Neural progenitor cell (in vitro differentiated cells): ENCODE results near the gene CORT. TPM values are rescaled to one million over a fixed set of nuclear protein-coding genes. Genes with fewer than 3 reads are reported as not detected.

Experiments used
- DNase-seq: peaks from one replicate; pipeline ENCODE4 v3.0.0-alpha.2; 2016; ENCODE audit warnings: low spot score
- H2AFZ ChIP-seq: fragments of 200-600 bp; sonication (generic); replicated peaks from 2 replicates; pipeline ENCODE4 v1.6.1; 2016; ENCODE audit warnings: antibody characterized with exemption
- H3F3A ChIP-seq: fragments of 200-600 bp; sonication (generic); 2 replicates; pipeline ENCODE4 v1.6.1; 2016; ENCODE audit warnings: antibody characterized with exemption, low read depth
- H3K27ac ChIP-seq: fragments of 200-600 bp; sonication (generic); 2 replicates; pipeline ENCODE4 v1.5.1; 2016; ENCODE audit warnings: mild to moderate bottlenecking
- H3K27me3 ChIP-seq: fragments of 200-600 bp; sonication (generic); 2 replicates; pipeline ENCODE4 v1.6.1; 2016; ENCODE audit warnings: mild to moderate bottlenecking, moderate library complexity
- H3K36me3 ChIP-seq: fragments of 200-600 bp; sonication (generic); 2 replicates; pipeline ENCODE4 v1.5.1; 2016
- H3K4me1 ChIP-seq: fragments of 200-600 bp; sonication (generic); 2 replicates; pipeline ENCODE4 v1.6.1; 2016; ENCODE audit warnings: mixed run types
- H3K4me2 ChIP-seq: fragments of 200-600 bp; sonication (generic); 2 replicates; pipeline ENCODE4 v1.6.1; 2016
- H3K4me3 ChIP-seq: fragments of 200-600 bp; sonication (generic); 2 replicates; pipeline ENCODE4 v1.5.1; 2016
- H3K79me2 ChIP-seq: fragments of 200-600 bp; sonication (generic); 2 replicates; pipeline ENCODE4 v1.6.1; 2016; ENCODE audit warnings: low read depth
- H3K9ac ChIP-seq: fragments of 200-600 bp; sonication (generic); 2 replicates; pipeline ENCODE4 v1.6.1; 2016
- H3K9me3 ChIP-seq: fragments of 200-600 bp; sonication (generic); 2 replicates; pipeline ENCODE4 v1.5.1; 2016; ENCODE audit warnings: low read depth
- H4K20me1 ChIP-seq: fragments of 200-600 bp; sonication (generic); 2 replicates; pipeline ENCODE4 v1.6.1; 2016; ENCODE audit warnings: low read depth
- H3K27ac Mint-ChIP-seq: 3 replicates; pipeline ENCODE4 v1.8.0; 2021; ENCODE audit warnings: mixed read lengths
- H3K27me3 Mint-ChIP-seq: 2 replicates; pipeline ENCODE4 v1.8.0; 2022; ENCODE audit warnings: low read depth, mild to moderate bottlenecking, inconsistent platforms, moderate library complexity, mixed read lengths; ENCODE audit not compliant: insufficient read depth
- H3K36me3 Mint-ChIP-seq: 3 replicates; pipeline ENCODE4 v1.8.0; 2021; ENCODE audit warnings: mixed read lengths
- H3K4me1 Mint-ChIP-seq: 3 replicates; pipeline ENCODE4 v1.8.0; 2021; ENCODE audit warnings: mixed read lengths
- H3K4me3 Mint-ChIP-seq: 3 replicates; pipeline ENCODE4 v1.8.0; 2021; ENCODE audit warnings: mild to moderate bottlenecking, moderate library complexity, mixed read lengths
- H3K9me3 Mint-ChIP-seq: 3 replicates; pipeline ENCODE4 v1.8.0; 2020; ENCODE audit warnings: mixed read lengths
- CTCF ChIP-seq: fragments of 200-600 bp; sonication (generic); IDR thresholded peaks from 2 replicates; pipeline ENCODE4 v1.5.1; 2017; ENCODE audit warnings: antibody characterized with exemption, mild to moderate bottlenecking
- EZH2 ChIP-seq: fragments of 200-600 bp; sonication (generic); IDR thresholded peaks from 2 replicates; pipeline ENCODE4 v1.6.1; 2017; ENCODE audit warnings: antibody characterized with exemption, mild to moderate bottlenecking, moderate library complexity
- EZH2phosphoT487 ChIP-seq: fragments of 200-600 bp; sonication (generic); IDR thresholded peaks from 2 replicates; pipeline ENCODE4 v1.6.1; 2017; ENCODE audit warnings: antibody characterized with exemption
- total RNA-seq: library from RNA; depleted of rRNA; stranded (reverse); fragments of >200 nt; gene quantifications from 2 replicates; pipeline ENCODE4 v1.2.3, GENCODE V29; 2015; ENCODE audit warnings: low replicate concordance

CORT gene
- total RNA-seq, 1 donor from 2014 or later, result not detected

GRCh38 chr1:10446790-10447422 is 2.9 kb upstream of the CORT start:
- H3K4me2 ChIP-seq, result no peak overlapping the region
- Mint-ChIP-seq H3K4me1 (peaks cover 24% of the 10 kb centered on the region), H3K36me3 (peaks cover 2% of the 10 kb centered on the region)

GRCh38 chr1:10450156-10450814 is 454 bp downstream of the CORT start:
- no peak overlapping the region for H3K4me2 ChIP-seq
- no peak overlapping the region for H2AFZ ChIP-seq
- peak overlapping the region; percentile 41 for H3K27ac ChIP-seq
- Mint-ChIP-seq H3K36me3 (peaks cover 4% of the 10 kb centered on the region), H3K4me3 (no peak overlapping the region), H3K27me3 (peaks cover 5% of the 10 kb centered on the region), H3K27ac (peak overlapping the region; percentile 66), H3K4me1 (peaks cover 24% of the 10 kb centered on the region), H3K9me3 (no peaks in the 10 kb centered on the region)
- no peaks in the 10 kb centered on the region for H3K27me3 ChIP-seq
- H3K9me3 ChIP-seq, result no peaks in the 10 kb centered on the region
- peaks cover 5% of the 10 kb centered on the region for H3F3A ChIP-seq
- no peaks in the 10 kb centered on the region for H3K79me2 ChIP-seq
- H3K4me1 ChIP-seq, result peaks cover 24% of the 10 kb centered on the region
- no peak overlapping the region for H3K4me3 ChIP-seq
- DNase-seq, result no peak
- H4K20me1 ChIP-seq, result no peaks in the 10 kb centered on the region
- no peak for TF ChIP-seq EZH2phosphoT487
- no peak for TF ChIP-seq CTCF
- TF ChIP-seq EZH2, result no peak
- H3K9ac ChIP-seq, result no peak overlapping the region
- no peaks in the 10 kb centered on the region for H3K36me3 ChIP-seq

More at GRCh38 chr1:10446790-10447422, 2.9 kb upstream of the CORT start:
- TF ChIP-seq CTCF (no peak), EZH2 (no peak), EZH2phosphoT487 (no peak)
- Histone ChIP-seq H3K9ac (no peak overlapping the region), H3K36me3 (no peaks in the 10 kb centered on the region), H3K79me2 (no peaks in the 10 kb centered on the region), H4K20me1 (no peaks in the 10 kb centered on the region), H3K4me1 (peaks cover 23% of the 10 kb centered on the region), H3K27me3 (no peaks in the 10 kb centered on the region), H3K9me3 (no peaks in the 10 kb centered on the region), H3K4me3 (no peak overlapping the region), H3K27ac (no peak overlapping the region), H2AFZ (no peak overlapping the region), H3F3A (peaks cover 5% of the 10 kb centered on the region)
- H3K27me3 Mint-ChIP-seq, result peaks cover 5% of the 10 kb centered on the region
- DNase-seq, result no peak
- H3K4me3 Mint-ChIP-seq, result no peak overlapping the region
- no peaks in the 10 kb centered on the region for H3K9me3 Mint-ChIP-seq
- H3K27ac Mint-ChIP-seq, result no peak overlapping the region

- Histone ChIP-seq H3F3A (peaks cover 5% of the 10 kb centered on the region), H3K27ac (no peak overlapping the region), H3K79me2 (no peaks in the 10 kb centered on the region), H2AFZ (no peak overlapping the region), H3K4me2 (peak overlapping the region; percentile 28), H3K36me3 (no peaks in the 10 kb centered on the region), H4K20me1 (no peaks in the 10 kb centered on the region), H3K27me3 (no peaks in the 10 kb centered on the region), H3K4me1 (peaks cover 24% of the 10 kb centered on the region), H3K4me3 (no peak overlapping the region), H3K9ac (no peak overlapping the region), H3K9me3 (no peaks in the 10 kb centered on the region)
- H3K4me1 Mint-ChIP-seq, result peaks cover 24% of the 10 kb centered on the region
- no peak overlapping the region for H3K4me3 Mint-ChIP-seq
- DNase-seq, result no peak
- TF ChIP-seq EZH2phosphoT487 (no peak), EZH2 (no peak), CTCF (no peak)
- no peak overlapping the region for H3K27ac Mint-ChIP-seq
- peaks cover 4% of the 10 kb centered on the region for H3K36me3 Mint-ChIP-seq
- H3K27me3 Mint-ChIP-seq, result peaks cover 5% of the 10 kb centered on the region
- H3K9me3 Mint-ChIP-seq, result no peaks in the 10 kb centered on the region
These were observed 1.0 kb downstream of the CORT start for GRCh38 chr1:10450836-10451235.
